Esophagus muscularis mucosa (tissue), 4 donors: ENCODE measurements around the gene LRRC14B.

Source experiments
- EP300 ChIP-seq: sonication (generic); formaldehyde crosslinking; IDR thresholded peaks from one replicate; pipeline ENCODE4 v1.6.1; 2017; ENCODE audit warnings: antibody characterized with exemption
- POLR2A ChIP-seq: fragments of 450-650 bp; IDR thresholded peaks from one replicate; pipeline ENCODE4 v1.6.1; 2017; ENCODE audit warnings: antibody characterized with exemption, moderate library complexity, mild to moderate bottlenecking, low read depth
- POLR2AphosphoS5 ChIP-seq, 2 donors: sonication (generic); formaldehyde crosslinking; IDR thresholded peaks; one replicate each; pipeline ENCODE4 v1.6.1; 2017; ENCODE audit warnings: antibody characterized with exemption in 2 of 2
- TF ChIP-seq, protein P1 (sequence below), 3 experiments: fragments of 200-600 bp in 2 of 3; fragments of 450-650 bp in 1 of 3; sonication (generic) in 2 of 3; IDR thresholded peaks; one replicate each; pipeline ENCODE4 v1.5.1; 2017 to 2019; ENCODE audit warnings: antibody characterized with exemption in 3 of 3, mild to moderate bottlenecking in 2 of 3, moderate library complexity in 1 of 3

DNA sequence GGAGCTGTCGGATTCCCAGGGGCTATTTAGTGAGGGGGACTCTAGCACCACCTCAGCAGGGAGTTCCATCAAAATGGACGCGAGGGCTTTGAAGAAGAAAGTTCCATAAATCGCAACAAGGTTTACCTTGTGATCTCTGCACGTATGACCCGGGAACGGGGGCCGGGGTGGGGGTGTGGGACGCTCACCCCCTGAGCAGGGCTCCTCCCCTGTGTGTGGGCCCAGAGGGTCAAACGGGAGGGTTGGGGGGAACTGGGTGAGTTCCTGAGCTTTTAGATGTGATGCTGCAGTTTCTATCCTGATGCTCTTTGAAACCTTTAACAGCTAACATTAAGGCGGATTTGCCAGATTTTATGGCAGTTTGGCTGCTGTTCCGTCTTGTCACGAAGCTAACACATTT, 18.9 kb upstream of the LRRC14B start:
- TF ChIP-seq, protein P1, sequence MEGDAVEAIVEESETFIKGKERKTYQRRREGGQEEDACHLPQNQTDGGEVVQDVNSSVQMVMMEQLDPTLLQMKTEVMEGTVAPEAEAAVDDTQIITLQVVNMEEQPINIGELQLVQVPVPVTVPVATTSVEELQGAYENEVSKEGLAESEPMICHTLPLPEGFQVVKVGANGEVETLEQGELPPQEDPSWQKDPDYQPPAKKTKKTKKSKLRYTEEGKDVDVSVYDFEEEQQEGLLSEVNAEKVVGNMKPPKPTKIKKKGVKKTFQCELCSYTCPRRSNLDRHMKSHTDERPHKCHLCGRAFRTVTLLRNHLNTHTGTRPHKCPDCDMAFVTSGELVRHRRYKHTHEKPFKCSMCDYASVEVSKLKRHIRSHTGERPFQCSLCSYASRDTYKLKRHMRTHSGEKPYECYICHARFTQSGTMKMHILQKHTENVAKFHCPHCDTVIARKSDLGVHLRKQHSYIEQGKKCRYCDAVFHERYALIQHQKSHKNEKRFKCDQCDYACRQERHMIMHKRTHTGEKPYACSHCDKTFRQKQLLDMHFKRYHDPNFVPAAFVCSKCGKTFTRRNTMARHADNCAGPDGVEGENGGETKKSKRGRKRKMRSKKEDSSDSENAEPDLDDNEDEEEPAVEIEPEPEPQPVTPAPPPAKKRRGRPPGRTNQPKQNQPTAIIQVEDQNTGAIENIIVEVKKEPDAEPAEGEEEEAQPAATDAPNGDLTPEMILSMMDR (IDR thresholded peaks at IDR 0.05): no peak
- TF ChIP-seq POLR2A (no peak), POLR2AphosphoS5 (IDR thresholded peaks at IDR 0.05) (no peak), EP300 (no peak)
